Hepatocyte (in vitro differentiated cells): ENCODE data around the gene NUBPL. TPM values are rescaled to one million over a fixed set of nuclear protein-coding genes. Genes with fewer than 3 reads are reported as not detected.

Source experiments
- DNase-seq: peaks from one replicate; pipeline ENCODE4 v3.0.0-alpha.2; 2016; ENCODE audit warnings: low spot score
- H2AFZ ChIP-seq: fragments of 200-600 bp; sonication (generic); 2 replicates; pipeline ENCODE4 v1.6.0; 2016; ENCODE audit warnings: antibody characterized with exemption, mild to moderate bottlenecking
- H3K27ac ChIP-seq: fragments of 200-600 bp; sonication (generic); 2 replicates; pipeline ENCODE4 v1.5.1; 2016; ENCODE audit warnings: mild to moderate bottlenecking
- H3K27me3 ChIP-seq: fragments of 200-600 bp; sonication (generic); 2 replicates; pipeline ENCODE4 v1.6.1; 2016
- H3K36me3 ChIP-seq: fragments of 200-600 bp; sonication (generic); replicated peaks from 2 replicates; pipeline ENCODE4 v1.5.1; 2016; ENCODE audit warnings: low read depth; ENCODE audit not compliant: insufficient read depth
- H3K4me1 ChIP-seq: fragments of 200-600 bp; sonication (generic); 2 replicates; pipeline ENCODE4 v1.5.1; 2016; ENCODE audit warnings: mild to moderate bottlenecking, moderate library complexity; ENCODE audit not compliant: insufficient read depth
- H3K4me2 ChIP-seq: fragments of 200-600 bp; sonication (generic); 2 replicates; pipeline ENCODE4 v1.6.0; 2016
- H3K4me3 ChIP-seq: fragments of 200-600 bp; sonication (generic); 2 replicates; pipeline ENCODE4 v1.5.1; 2016; ENCODE audit warnings: mild to moderate bottlenecking
- H3K79me2 ChIP-seq: fragments of 200-600 bp; sonication (generic); 2 replicates; pipeline ENCODE4 v1.6.0; 2017; ENCODE audit warnings: mild to moderate bottlenecking
- H3K9me2 ChIP-seq: fragments of 200-600 bp; sonication (generic); replicated peaks from 2 replicates; pipeline ENCODE4 v1.6.0; 2017; ENCODE audit warnings: mild to moderate bottlenecking; ENCODE audit not compliant: insufficient read depth
- H3K9me3 ChIP-seq: fragments of 200-600 bp; sonication (generic); 2 replicates; pipeline ENCODE4 v1.5.1; 2016; ENCODE audit warnings: low read depth, mild to moderate bottlenecking
- H4K20me1 ChIP-seq: fragments of 200-600 bp; sonication (generic); 2 replicates; pipeline ENCODE4 v1.6.0; 2016; ENCODE audit warnings: mild to moderate bottlenecking; ENCODE audit not compliant: insufficient read depth, poor library complexity, severe bottlenecking
- CTCF ChIP-seq: fragments of 200-600 bp; sonication (generic); IDR thresholded peaks from 2 replicates; pipeline ENCODE4 v1.5.1; 2016; ENCODE audit warnings: antibody characterized with exemption, mild to moderate bottlenecking; ENCODE audit not compliant: poor library complexity
- EZH2 ChIP-seq: fragments of 200-600 bp; sonication (generic); IDR thresholded peaks from 2 replicates; pipeline ENCODE4 v1.6.1; 2016; ENCODE audit warnings: antibody characterized with exemption, mild to moderate bottlenecking, borderline replicate concordance
- EZH2phosphoT487 ChIP-seq: fragments of 200-600 bp; sonication (generic); IDR thresholded peaks from one replicate; pipeline ENCODE4 v1.6.1; 2018; ENCODE audit warnings: antibody characterized with exemption, mild to moderate bottlenecking, low read depth, moderate library complexity; ENCODE audit not compliant: unreplicated experiment, severe bottlenecking
- WGBS: methylation state at CpG from one replicate; pipeline ENCODE4 v1.1.6; 2016; ENCODE audit warnings: low lambda C conversion rate; ENCODE audit errors: missing lambda C conversion rate; 5-methylcytosine and 5-hydroxymethylcytosine counted together
- polyA plus RNA-seq: library from polyadenylated mRNA; unstranded; fragments of >200 nt; fragmentation: Nextera tagmentation; extraction: Ambion mirVana; gene quantifications from 2 replicates; pipeline ENCODE4 v1.2.1, GENCODE V29; 2016
- total RNA-seq: library from RNA; depleted of rRNA; stranded (reverse); fragments of >200 nt; gene quantifications from 2 replicates; pipeline ENCODE4 v1.2.3, GENCODE V29; 2014

NUBPL gene
- total and polyA plus RNA-seq, 2 experiments from 2014 or later: 7.4 to 14.8 TPM

DNA sequence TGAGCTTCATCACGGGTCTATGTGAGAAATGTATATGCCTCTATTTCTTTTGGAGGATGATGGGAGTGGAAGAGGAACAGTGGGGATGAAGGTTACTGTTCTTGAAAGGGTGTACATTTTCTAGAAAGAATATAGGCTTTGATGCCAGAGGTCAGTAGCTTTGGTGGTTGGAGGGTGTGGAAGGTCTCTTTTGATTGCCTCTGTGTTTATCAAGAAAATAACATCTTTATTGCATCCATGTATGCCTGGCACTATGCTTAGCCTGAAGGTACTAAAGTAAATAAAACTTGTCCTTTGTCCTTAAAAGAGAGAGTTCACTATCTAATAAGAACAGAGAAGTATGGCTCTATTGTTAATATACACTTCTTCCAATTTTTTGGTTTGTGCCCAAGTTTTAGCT lies 201.8 kb downstream of the NUBPL start:
- Histone ChIP-seq H3K4me2 (no peak overlapping the region), H3K4me3 (no peak overlapping the region), H2AFZ (no peak overlapping the region), H4K20me1 (no peaks in the 10 kb centered on the region), H3K79me2 (no peaks in the 10 kb centered on the region), H3K9me2 (no peaks in the 10 kb centered on the region), H3K36me3 (no peaks in the 10 kb centered on the region), H3K9me3 (no peaks in the 10 kb centered on the region), H3K27me3 (no peaks in the 10 kb centered on the region), H3K27ac (no peak overlapping the region), H3K4me1 (peaks cover 6% of the 10 kb centered on the region)
- DNase-seq: no peak
- 90% methylated on average over 1 of the region's 1 CpG for WGBS
- no peak for TF ChIP-seq CTCF
- no peak for TF ChIP-seq EZH2
- TF ChIP-seq EZH2phosphoT487: no peak

- no peak overlapping the region for H3K4me3 ChIP-seq
- 74% methylated on average over 5 of the region's 5 CpGs for WGBS
- no peaks in the 10 kb centered on the region for H3K27me3 ChIP-seq
- TF ChIP-seq CTCF: no peak
- TF ChIP-seq EZH2phosphoT487: no peak
- no peak for TF ChIP-seq EZH2
- no peaks in the 10 kb centered on the region for H3K9me3 ChIP-seq
- H3K79me2 ChIP-seq: no peaks in the 10 kb centered on the region
- DNase-seq: no peak
- no peaks in the 10 kb centered on the region for H3K36me3 ChIP-seq
- no peak overlapping the region for H3K27ac ChIP-seq
- H3K4me2 ChIP-seq: no peak overlapping the region
- H3K4me1 ChIP-seq: peaks cover 6% of the 10 kb centered on the region
- H4K20me1 ChIP-seq: no peaks in the 10 kb centered on the region
- no peak overlapping the region for H2AFZ ChIP-seq
- H3K9me2 ChIP-seq: no peaks in the 10 kb centered on the region
Measured at GRCh38 chr14:31766315-31766892, 205.2 kb downstream of the NUBPL start.

- no peaks in the 10 kb centered on the region for H3K27me3 ChIP-seq
- H3K9me2 ChIP-seq: no peaks in the 10 kb centered on the region
- no peaks in the 10 kb centered on the region for H3K9me3 ChIP-seq
- H3K79me2 ChIP-seq: no peaks in the 10 kb centered on the region
- no peaks in the 10 kb centered on the region for H3K36me3 ChIP-seq
- H4K20me1 ChIP-seq: no peaks in the 10 kb centered on the region
- H3K4me3 ChIP-seq: no peak overlapping the region
- TF ChIP-seq EZH2 (no peak), EZH2phosphoT487 (no peak), CTCF (no peak)
- no peak overlapping the region for H3K4me2 ChIP-seq
- no peak overlapping the region for H2AFZ ChIP-seq
- DNase-seq: no peak
- no peak overlapping the region for H3K27ac ChIP-seq
- peaks cover 6% of the 10 kb centered on the region for H3K4me1 ChIP-seq
Measured at GRCh38 chr14:31768355-31768754, 207.2 kb downstream of the NUBPL start.

DNA sequence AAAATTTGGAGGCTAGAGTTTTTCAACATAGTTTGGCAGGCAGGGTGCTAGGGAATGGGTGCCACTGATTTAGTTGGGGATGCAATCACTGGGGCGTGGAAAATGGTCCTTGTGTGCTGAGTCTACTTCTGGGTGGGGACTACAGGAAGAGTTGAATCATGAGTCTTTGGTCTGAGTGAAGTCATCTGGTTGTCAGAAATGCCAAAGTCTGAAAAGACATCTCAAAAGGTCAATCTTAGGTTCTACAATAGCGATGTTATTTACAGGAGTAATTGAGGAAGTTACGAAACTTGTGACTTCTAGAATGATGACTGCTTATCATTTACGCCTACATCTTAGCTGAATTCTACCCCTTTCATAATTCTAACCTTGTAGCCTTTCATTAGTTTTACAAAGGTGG lies 209.1 kb downstream of the NUBPL start:
- Histone ChIP-seq H3K79me2 (no peaks in the 10 kb centered on the region), H3K4me2 (no peak overlapping the region), H3K36me3 (no peaks in the 10 kb centered on the region), H2AFZ (no peak overlapping the region), H3K4me3 (no peak overlapping the region), H4K20me1 (no peaks in the 10 kb centered on the region), H3K4me1 (peaks cover 6% of the 10 kb centered on the region), H3K9me3 (no peaks in the 10 kb centered on the region), H3K9me2 (no peaks in the 10 kb centered on the region), H3K27ac (no peak overlapping the region), H3K27me3 (no peaks in the 10 kb centered on the region)
- no peak for DNase-seq
- no peak for TF ChIP-seq EZH2
- 96% methylated on average over 4 of the region's 4 CpGs for WGBS
